H9 (cell line): ENCODE measurements around the gene POFUT1. TPM values are rescaled to one million over a fixed set of nuclear protein-coding genes. Genes with fewer than 3 reads are reported as not detected.

Experiments
- DNase-seq: peaks from one replicate; pipeline ENCODE4 v3.0.0-alpha.2; 2017
- H2AFZ ChIP-seq: one replicate; pipeline ENCODE4 v1.6.1; 2013; ENCODE audit warnings: mild to moderate bottlenecking, low read length, control low read depth, moderate library complexity
- H2AK5ac ChIP-seq: 2 replicates; pipeline ENCODE4 v1.6.1; 2013; ENCODE audit warnings: low read length, control low read depth, mixed read lengths; ENCODE audit not compliant: insufficient read length
- H2BK120ac ChIP-seq: one replicate; pipeline ENCODE4 v1.6.1; 2013; ENCODE audit warnings: low read depth, mild to moderate bottlenecking, low read length, control low read depth, inconsistent platforms; ENCODE audit not compliant: poor library complexity, severe bottlenecking
- H2BK12ac ChIP-seq: 2 replicates; pipeline ENCODE4 v1.6.1; 2013; ENCODE audit warnings: low read length, control low read depth, mixed read lengths, low read depth; ENCODE audit not compliant: insufficient read length
- H2BK15ac ChIP-seq: 2 replicates; pipeline ENCODE4 v1.6.1; 2013; ENCODE audit warnings: low read depth, low read length, control low read depth
- H2BK20ac ChIP-seq: one replicate; pipeline ENCODE4 v1.6.1; 2013; ENCODE audit warnings: low read depth, mild to moderate bottlenecking, low read length, control low read depth, inconsistent platforms; ENCODE audit not compliant: poor library complexity, severe bottlenecking
- H2BK5ac ChIP-seq: 2 replicates; pipeline ENCODE4 v1.6.1; 2013; ENCODE audit warnings: low read length, control low read depth, mixed read lengths; ENCODE audit not compliant: insufficient read length
- H3K14ac ChIP-seq: 2 replicates; pipeline ENCODE4 v1.6.1; 2013; ENCODE audit warnings: low read length, control low read depth; ENCODE audit not compliant: insufficient read depth
- H3K18ac ChIP-seq: 2 replicates; pipeline ENCODE4 v1.6.1; 2013; ENCODE audit warnings: low read depth, mild to moderate bottlenecking, mixed read lengths, low read length, control low read depth; ENCODE audit not compliant: insufficient read length
- H3K23ac ChIP-seq: 2 replicates; pipeline ENCODE4 v1.6.1; 2013; ENCODE audit warnings: low read length, control low read depth, mixed read lengths, low read depth; ENCODE audit not compliant: insufficient read length
- H3K23me2 ChIP-seq: 2 replicates; pipeline ENCODE4 v1.6.1; 2013; ENCODE audit warnings: low read depth, mild to moderate bottlenecking, mixed read lengths, low read length, control low read depth; ENCODE audit not compliant: insufficient read length, poor library complexity, severe bottlenecking
- H3K27ac ChIP-seq: 2 replicates; pipeline ENCODE4 v1.5.1; 2013; ENCODE audit warnings: low read length, control low read depth, mixed read lengths, low read depth; ENCODE audit not compliant: insufficient read length
- H3K27me3 ChIP-seq: 2 replicates; pipeline ENCODE4 v1.6.1; 2013; ENCODE audit warnings: low read length, control low read depth, inconsistent platforms; ENCODE audit not compliant: insufficient read depth
- H3K4ac ChIP-seq: 2 replicates; pipeline ENCODE4 v1.6.1; 2013; ENCODE audit warnings: low read depth, mild to moderate bottlenecking, control low read depth, inconsistent platforms, low read length, moderate library complexity
- H3K4me1 ChIP-seq: 2 replicates; pipeline ENCODE4 v1.6.1; 2013; ENCODE audit warnings: low read length, control low read depth, inconsistent platforms; ENCODE audit not compliant: insufficient read depth
- H3K4me2 ChIP-seq: 2 replicates; pipeline ENCODE4 v1.6.1; 2013; ENCODE audit warnings: low read length, control low read depth, mixed read lengths; ENCODE audit not compliant: insufficient read length, insufficient read depth
- H3K56ac ChIP-seq: 2 replicates; pipeline ENCODE4 v1.6.1; 2013; ENCODE audit warnings: low read depth, mild to moderate bottlenecking, mixed read lengths, low read length, control low read depth; ENCODE audit not compliant: insufficient read length
- H3K79me1 ChIP-seq: 2 replicates; pipeline ENCODE4 v1.6.1; 2013; ENCODE audit warnings: low read depth, mild to moderate bottlenecking, moderate library complexity, low read length, control low read depth, inconsistent platforms; ENCODE audit not compliant: insufficient read depth, poor library complexity, severe bottlenecking
- H3K79me2 ChIP-seq: 2 replicates; pipeline ENCODE4 v1.6.1; 2013; ENCODE audit warnings: low read length, control low read depth, inconsistent platforms; ENCODE audit not compliant: insufficient read depth
- H3K9ac ChIP-seq: 2 replicates; pipeline ENCODE4 v1.6.1; 2013; ENCODE audit warnings: low read length, control low read depth, mixed read lengths; ENCODE audit not compliant: insufficient read length; ENCODE audit errors: extremely low read depth
- H3K9me3 ChIP-seq: one replicate; pipeline ENCODE4 v1.6.1; 2013; ENCODE audit warnings: low read depth, low read length, inconsistent platforms; ENCODE audit not compliant: control insufficient read depth
- H3T11ph ChIP-seq: one replicate; pipeline ENCODE4 v1.6.1; 2013; ENCODE audit warnings: mild to moderate bottlenecking, low read length, control low read depth, inconsistent platforms
- H4K20me1 ChIP-seq: one replicate; pipeline ENCODE4 v1.6.1; 2013; ENCODE audit not compliant: control insufficient read depth, insufficient read length, insufficient read depth
- H4K5ac ChIP-seq: 2 replicates; pipeline ENCODE4 v1.6.1; 2013; ENCODE audit warnings: low read depth, mild to moderate bottlenecking, mixed read lengths, low read length, control low read depth; ENCODE audit not compliant: insufficient read length
- H4K8ac ChIP-seq: replicated peaks from 2 replicates; pipeline ENCODE4 v1.6.1; 2013; ENCODE audit warnings: low read length, control low read depth, mixed read lengths, low read depth; ENCODE audit not compliant: insufficient read length
- H4K91ac ChIP-seq: 2 replicates; pipeline ENCODE4 v1.6.1; 2013; ENCODE audit warnings: low read depth, mild to moderate bottlenecking, moderate library complexity, mixed read lengths, low read length, control low read depth; ENCODE audit not compliant: insufficient read length
- H3K27ac Mint-ChIP-seq, 3 experiments: 2 replicates in 2 of 3; 3 replicates in 1 of 3; pipeline ENCODE4 v1.8.0; 2020 to 2021; ENCODE audit warnings: mixed read lengths in 3 of 3, mild to moderate bottlenecking in 1 of 3, moderate library complexity in 1 of 3
- H3K27me3 Mint-ChIP-seq: 2 replicates; pipeline ENCODE4 v1.8.0; 2021; ENCODE audit warnings: low read depth, mild to moderate bottlenecking, moderate library complexity, mixed read lengths
- H3K36me3 Mint-ChIP-seq, 3 experiments: 2 replicates in 2 of 3; 3 replicates in 1 of 3; pipeline ENCODE4 v1.8.0; 2020 to 2021; ENCODE audit warnings: low read depth in 3 of 3, mixed read lengths in 3 of 3; ENCODE audit not compliant: insufficient read depth in 1 of 3
- H3K4me1 Mint-ChIP-seq, 2 experiments: 2 replicates each; pipeline ENCODE4 v1.8.0; 2020; ENCODE audit warnings: mixed read lengths in 2 of 2
- H3K4me3 Mint-ChIP-seq, 2 experiments: 2 replicates in 1 of 2; 3 replicates in 1 of 2; pipeline ENCODE4 v1.8.0; 2020 to 2021; ENCODE audit warnings: mild to moderate bottlenecking in 2 of 2, mixed read lengths in 2 of 2, moderate library complexity in 1 of 2
- H3K9me3 Mint-ChIP-seq, 2 experiments: 2 replicates in 1 of 2; 3 replicates in 1 of 2; pipeline ENCODE4 v1.8.0; 2020; ENCODE audit warnings: mild to moderate bottlenecking in 2 of 2, mixed read lengths in 2 of 2, moderate library complexity in 1 of 2
- CTCF ChIP-seq: fragments of 200-600 bp; sonication (generic); conservative IDR thresholded peaks from 3 replicates; pipeline ENCODE4 v1.8.0; 2021; ENCODE audit warnings: antibody characterized with exemption, mild to moderate bottlenecking
- WGBS: extraction: QIAGEN DNeasy Blood & Tissue Kit; methylation state at CpG from one replicate; pipeline ENCODE4 v1.1.7; 2013; ENCODE audit warnings: missing lambda C conversion rate, low lambda C conversion rate, mixed read lengths; ENCODE audit not compliant: insufficient read length; ENCODE audit errors: extremely low coverage; 5-methylcytosine and 5-hydroxymethylcytosine counted together
- total RNA-seq: library from RNA; stranded (reverse); gene quantifications from 2 replicates; pipeline ENCODE4 v1.2.1, GENCODE V29; 2021

Gene POFUT1
- total RNA-seq, 1 experiment from 2014 or later: 41.2 TPM

GRCh38 chr20:32235331-32236047 lies 27.8 kb downstream of the POFUT1 start:
- H3K23me2 ChIP-seq: no peaks in the 10 kb centered on the region
- H3K9me3 ChIP-seq: no peaks in the 10 kb centered on the region
- WGBS: no CpG with 5 or more reads among the region's 6 CpGs
- no peak overlapping the region for H2BK5ac ChIP-seq
- no peaks in the 10 kb centered on the region for H4K20me1 ChIP-seq
- H3K4me1 ChIP-seq: no peaks in the 10 kb centered on the region
- no peak overlapping the region for H3K14ac ChIP-seq
- no peak overlapping the region for H3K56ac ChIP-seq
- H3K18ac ChIP-seq: no peak overlapping the region
- no peak overlapping the region for H3K23ac ChIP-seq
- H3K27ac ChIP-seq: no peak overlapping the region
- no peaks in the 10 kb centered on the region for H3K79me1 ChIP-seq
- H3K9ac ChIP-seq: no peak overlapping the region
- TF ChIP-seq CTCF: no peak
- no peak overlapping the region for H3K4me3 Mint-ChIP-seq
- no peak overlapping the region for H3K4me2 ChIP-seq
- H3K27ac Mint-ChIP-seq: peak overlapping the region in 2 of 3 experiments; percentile 31 to 50; a peak in 3 of 7 replicates
- no peak overlapping the region for H4K8ac ChIP-seq
- peaks cover 2% of the 10 kb centered on the region for H3K27me3 Mint-ChIP-seq
- no peaks in the 10 kb centered on the region for H3K9me3 Mint-ChIP-seq
- H3K79me2 ChIP-seq: no peaks in the 10 kb centered on the region
- no peak overlapping the region for H2BK20ac ChIP-seq
- peaks cover 18% of the 10 kb centered on the region in 2 experiments for H3K4me1 Mint-ChIP-seq
- H2AFZ ChIP-seq: no peak overlapping the region
- H4K5ac ChIP-seq: no peak overlapping the region
- H2BK120ac ChIP-seq: no peak overlapping the region
- H4K91ac ChIP-seq: no peak overlapping the region
- no peak overlapping the region for H3K4ac ChIP-seq
- no peak for DNase-seq
- H2BK12ac ChIP-seq: no peak overlapping the region
- H3K36me3 Mint-ChIP-seq: peaks cover 25 to 54% (median 50%) of the 10 kb centered on the region in 3 experiments; a peak in 6 of 7 replicates
- no peak overlapping the region for H3T11ph ChIP-seq
- no peaks in the 10 kb centered on the region for H3K27me3 ChIP-seq
- no peak overlapping the region for H2AK5ac ChIP-seq
- no peak overlapping the region for H2BK15ac ChIP-seq
